IPS-18a (cell line): ENCODE data around the gene ACTG2.
"Not testable (repeated sequence)": the region's sequence is repeated elsewhere in the genome, so short reads cannot be mapped to it uniquely, and the experiment has no call there.

Experiments used
- H3K27ac ChIP-seq: one replicate; pipeline ENCODE4 v1.5.1; 2013; ENCODE audit warnings: low read length
- H3K27me3 ChIP-seq: one replicate; pipeline ENCODE4 v1.6.1; 2013; ENCODE audit warnings: mild to moderate bottlenecking, low read length; ENCODE audit not compliant: control insufficient read depth, insufficient read depth
- H3K36me3 ChIP-seq: one replicate; pipeline ENCODE4 v1.6.1; 2013; ENCODE audit warnings: low read depth, low read length; ENCODE audit not compliant: control insufficient read depth
- H3K4me1 ChIP-seq: one replicate; pipeline ENCODE4 v1.6.1; 2013; ENCODE audit warnings: low read depth, low read length; ENCODE audit not compliant: control insufficient read depth
- H3K4me3 ChIP-seq: one replicate; pipeline ENCODE4 v1.5.1; 2013; ENCODE audit warnings: low read length
- H3K9ac ChIP-seq: one replicate; pipeline ENCODE4 v1.6.1; 2013; ENCODE audit warnings: mild to moderate bottlenecking, low read length, moderate library complexity
- H3K9me3 ChIP-seq: one replicate; pipeline ENCODE4 v1.6.1; 2013; ENCODE audit warnings: low read depth, low read length; ENCODE audit not compliant: control insufficient read depth

The ACTG2 gene

DNA sequence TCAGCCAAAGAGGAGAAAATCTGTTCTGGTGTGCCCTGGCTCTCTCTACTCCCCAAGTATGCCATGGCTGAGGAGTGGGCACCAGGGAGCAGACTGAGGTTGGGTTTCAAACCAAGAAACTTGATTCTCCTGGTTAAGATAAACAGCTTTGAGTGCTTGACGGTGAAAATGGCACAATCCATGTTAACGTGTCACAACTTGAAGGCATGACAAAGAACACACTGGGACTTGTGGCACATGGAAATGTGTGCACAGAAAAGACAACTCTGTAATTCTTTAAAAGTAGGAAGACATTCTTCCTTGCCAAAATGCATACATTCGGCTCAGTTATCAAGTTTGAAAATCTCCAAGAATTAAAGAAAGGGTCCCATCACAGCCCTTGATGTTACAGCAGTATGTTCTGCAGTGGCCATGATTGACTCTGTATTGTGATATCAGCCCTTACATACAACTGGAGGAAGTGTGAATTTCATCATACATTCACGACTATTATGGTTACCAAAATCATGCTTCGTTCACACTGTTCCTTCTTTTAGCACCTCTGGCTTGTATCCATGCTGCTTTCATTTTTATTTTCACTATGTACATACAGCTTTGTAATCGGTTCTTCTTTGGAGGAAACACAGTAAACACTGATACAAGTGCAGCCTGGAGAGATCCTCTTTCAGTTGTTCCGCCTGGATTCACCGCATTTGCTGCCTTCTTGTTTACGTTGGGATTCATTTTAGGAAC lies 15.6 kb upstream of the ACTG2 start:
- Histone ChIP-seq H3K9ac (no peak overlapping the region), H3K27ac (no peak overlapping the region), H3K27me3 (no peaks in the 10 kb centered on the region), H3K9me3 (no peaks in the 10 kb centered on the region), H3K36me3 (no peaks in the 10 kb centered on the region), H3K4me1 (no peaks in the 10 kb centered on the region), H3K4me3 (no peak overlapping the region)

- H3K4me3 ChIP-seq, H3K27me3 ChIP-seq, H3K36me3 ChIP-seq, H3K27ac ChIP-seq, H3K4me1 ChIP-seq, H3K9me3 ChIP-seq, H3K9ac ChIP-seq: not testable (repeated sequence)
These were observed 14.8 kb upstream of the ACTG2 start for GRCh38 chr2:73877984-73878383.

DNA sequence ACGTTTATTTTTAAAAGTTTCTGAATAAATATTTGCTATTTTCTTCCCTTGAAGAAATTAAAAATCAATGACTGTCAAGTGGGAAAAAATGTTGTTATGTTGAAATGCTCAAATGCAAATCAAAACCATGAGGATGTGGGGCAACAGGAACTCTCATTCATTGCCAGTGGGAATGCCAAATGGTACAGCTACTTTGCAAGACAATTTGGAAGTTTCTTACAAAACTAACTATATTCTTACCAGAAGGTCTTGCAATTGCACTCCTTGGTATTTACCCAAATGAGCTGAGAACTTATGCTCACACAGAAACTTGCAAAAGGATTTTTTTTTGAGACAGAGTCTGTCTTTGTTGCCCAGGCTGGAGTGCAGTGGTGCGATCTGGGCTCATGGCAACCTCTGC lies 7.4 kb upstream of the ACTG2 start:
- no peaks in the 10 kb centered on the region for H3K36me3 ChIP-seq
- no peak overlapping the region for H3K9ac ChIP-seq
- no peak overlapping the region for H3K4me3 ChIP-seq
- no peaks in the 10 kb centered on the region for H3K9me3 ChIP-seq
- H3K4me1 ChIP-seq, result no peaks in the 10 kb centered on the region
- H3K27me3 ChIP-seq, result no peaks in the 10 kb centered on the region
- no peak overlapping the region for H3K27ac ChIP-seq

DNA sequence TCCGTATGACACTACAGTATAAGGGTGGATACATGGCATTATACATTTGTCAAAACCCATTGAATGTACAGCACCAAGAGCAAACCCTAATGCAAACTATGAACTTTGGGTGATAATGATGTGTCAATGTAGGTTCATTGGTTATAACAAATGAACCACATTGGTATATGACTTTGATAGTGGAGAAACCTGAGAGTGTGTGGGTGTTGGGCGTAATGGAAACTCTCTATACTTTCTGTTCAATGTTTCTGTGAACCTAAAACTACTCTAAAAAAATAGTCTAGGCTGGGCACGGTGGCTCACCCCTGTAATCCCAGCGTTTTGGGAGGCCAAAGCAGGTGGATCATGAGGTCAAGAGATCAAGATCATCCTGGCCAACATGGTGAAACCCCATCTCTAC lies 6.5 kb upstream of the ACTG2 start:
- H3K4me3 ChIP-seq, result no peak overlapping the region
- H3K27me3 ChIP-seq, result no peaks in the 10 kb centered on the region
- no peaks in the 10 kb centered on the region for H3K9me3 ChIP-seq
- H3K9ac ChIP-seq, result no peak overlapping the region
- no peaks in the 10 kb centered on the region for H3K36me3 ChIP-seq
- no peak overlapping the region for H3K27ac ChIP-seq
- no peaks in the 10 kb centered on the region for H3K4me1 ChIP-seq

- H3K36me3 ChIP-seq, H3K4me3 ChIP-seq, H3K9ac ChIP-seq, H3K27me3 ChIP-seq, H3K27ac ChIP-seq, H3K9me3 ChIP-seq, H3K4me1 ChIP-seq: not testable (repeated sequence)
These were observed 5.0 kb upstream of the ACTG2 start for GRCh38 chr2:73887596-73888353.

DNA sequence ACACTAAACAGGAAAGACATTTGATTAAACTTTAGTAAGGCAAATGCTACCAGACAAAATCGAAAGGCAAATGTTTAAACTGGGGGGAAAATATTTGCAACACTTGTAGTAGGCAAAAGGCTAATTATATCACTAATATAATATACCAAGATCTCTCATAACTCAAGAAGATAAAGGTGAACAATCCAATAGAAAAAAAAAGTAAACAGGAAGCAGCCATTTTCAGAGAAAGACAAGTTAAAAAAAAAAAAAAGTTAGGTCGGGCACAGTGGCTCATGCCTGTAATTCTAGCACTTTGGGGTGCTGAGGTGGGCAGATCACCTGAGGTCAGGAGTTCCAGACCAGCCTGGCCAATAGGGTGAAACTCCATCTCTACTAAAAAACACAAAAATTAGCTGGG lies 4.4 kb upstream of the ACTG2 start:
- Histone ChIP-seq H3K27ac (no peak overlapping the region), H3K36me3 (no peaks in the 10 kb centered on the region), H3K4me1 (no peaks in the 10 kb centered on the region), H3K9me3 (no peaks in the 10 kb centered on the region), H3K9ac (no peak overlapping the region), H3K4me3 (no peak overlapping the region), H3K27me3 (no peaks in the 10 kb centered on the region)

- H3K9ac ChIP-seq, result no peak overlapping the region
- no peaks in the 10 kb centered on the region for H3K27me3 ChIP-seq
- no peak overlapping the region for H3K27ac ChIP-seq
- no peaks in the 10 kb centered on the region for H3K9me3 ChIP-seq
- H3K36me3 ChIP-seq, result no peaks in the 10 kb centered on the region
- no peak overlapping the region for H3K4me3 ChIP-seq
- no peaks in the 10 kb centered on the region for H3K4me1 ChIP-seq
These were observed 3.6 kb upstream of the ACTG2 start for GRCh38 chr2:73889206-73889605.

DNA sequence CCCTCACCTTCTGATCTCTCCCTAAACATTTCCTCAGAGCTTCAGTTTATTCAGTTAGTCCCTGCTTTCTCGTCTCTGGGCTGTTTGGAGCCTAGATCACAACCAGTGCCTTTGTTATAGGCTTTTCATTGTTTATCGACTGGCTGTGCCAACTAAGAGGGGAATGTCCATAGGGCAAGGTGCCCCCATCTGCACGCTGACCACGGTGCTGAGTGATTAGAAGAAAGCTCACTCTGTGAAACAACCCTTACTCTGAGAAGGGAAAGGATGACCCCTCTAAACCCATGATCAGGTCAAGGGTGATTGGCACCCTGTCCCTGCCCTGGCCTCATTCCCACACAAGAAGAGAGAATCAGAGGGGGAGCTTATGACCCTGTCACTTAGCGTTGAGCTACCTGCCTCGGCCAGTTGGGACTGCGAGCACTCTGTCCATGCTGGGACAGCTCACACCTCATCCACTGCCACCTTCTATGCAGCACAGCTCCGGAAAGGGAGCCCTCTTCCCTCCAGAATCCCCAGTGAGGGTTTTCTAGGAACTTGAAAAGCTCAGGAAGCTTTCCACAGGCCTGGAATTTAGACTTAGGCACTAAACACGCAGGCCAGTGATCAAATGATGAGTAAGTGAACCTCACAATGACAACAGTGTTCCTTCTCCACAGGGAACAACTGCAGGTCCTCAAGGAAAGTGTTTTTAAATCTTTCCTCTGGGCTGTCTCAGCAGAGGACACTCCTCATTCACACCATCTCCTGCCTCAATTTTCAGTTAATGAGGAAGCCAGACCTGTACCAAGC lies 2.3 kb upstream of the ACTG2 start:
- no peaks in the 10 kb centered on the region for H3K4me1 ChIP-seq
- H3K9ac ChIP-seq, result no peak overlapping the region
- H3K9me3 ChIP-seq, result no peaks in the 10 kb centered on the region
- no peak overlapping the region for H3K27ac ChIP-seq
- H3K27me3 ChIP-seq, result no peaks in the 10 kb centered on the region
- no peak overlapping the region for H3K4me3 ChIP-seq
- H3K36me3 ChIP-seq, result no peaks in the 10 kb centered on the region

DNA sequence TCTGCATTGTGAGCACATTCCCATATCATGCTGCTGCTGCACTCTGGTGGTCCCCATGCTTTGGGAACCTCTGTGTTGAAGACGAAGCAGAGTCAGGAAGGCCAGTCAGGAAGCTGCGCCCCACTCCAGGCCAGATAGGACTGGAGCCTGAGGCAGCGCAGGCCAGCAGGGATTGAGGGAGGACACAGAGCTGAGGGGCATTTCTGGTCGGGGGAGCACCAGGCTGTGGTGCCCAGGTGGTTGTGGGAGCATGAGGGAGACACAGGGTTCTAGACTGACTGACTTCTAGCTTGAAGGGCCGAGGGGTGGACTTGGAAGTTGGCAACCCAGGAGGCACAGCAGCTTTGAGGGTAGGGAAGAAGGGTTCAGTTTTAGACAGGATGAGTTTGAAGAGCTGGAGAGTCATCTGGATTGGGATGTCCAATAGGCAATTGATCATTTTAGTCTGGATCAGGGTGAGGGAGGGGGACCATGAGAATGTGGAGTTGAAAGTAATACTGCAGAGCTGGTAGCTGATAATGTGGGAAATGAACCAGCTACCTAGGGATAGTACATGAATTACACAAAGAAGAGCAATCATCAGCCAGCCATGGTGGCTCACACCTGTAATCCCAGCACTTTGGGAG lies 1.4 kb upstream of the ACTG2 start:
- no peaks in the 10 kb centered on the region for H3K9me3 ChIP-seq
- H3K9ac ChIP-seq, result no peak overlapping the region
- no peaks in the 10 kb centered on the region for H3K4me1 ChIP-seq
- no peak overlapping the region for H3K4me3 ChIP-seq
- H3K27ac ChIP-seq, result no peak overlapping the region
- H3K27me3 ChIP-seq, result no peaks in the 10 kb centered on the region
- H3K36me3 ChIP-seq, result no peaks in the 10 kb centered on the region

DNA sequence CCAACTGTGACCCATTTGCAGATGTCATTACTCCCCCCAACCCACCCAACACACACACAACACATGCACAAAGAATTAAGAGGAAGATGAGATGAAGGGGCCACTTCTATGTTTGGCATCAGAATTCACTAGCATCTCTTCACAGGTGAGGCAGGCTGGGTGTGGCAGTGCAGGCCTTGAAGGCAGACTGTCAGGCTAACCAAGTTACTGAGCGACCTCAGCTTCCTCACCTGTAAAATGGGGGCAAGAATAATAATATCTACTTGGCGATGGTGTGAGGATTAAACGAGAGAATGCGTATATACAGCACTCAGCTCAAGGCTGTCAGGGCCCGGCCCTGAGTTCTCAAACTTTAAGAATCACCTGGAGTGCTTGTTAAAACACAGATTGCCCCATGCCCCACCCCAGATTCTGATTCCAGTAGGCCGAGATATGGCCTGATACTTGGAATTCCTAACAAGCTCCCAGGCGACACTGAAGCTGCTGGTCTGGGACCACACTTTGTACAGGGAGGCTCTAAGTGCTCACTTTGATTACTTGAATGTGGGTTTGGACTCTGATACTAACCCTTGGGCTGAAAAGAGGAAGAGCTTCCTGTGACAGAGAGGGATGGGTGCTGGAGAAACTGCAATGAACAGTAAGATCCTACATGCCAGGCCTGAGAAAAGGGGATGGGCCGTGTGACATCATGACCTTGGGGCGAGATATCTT lies 1.1 kb downstream of the ACTG2 start:
- H3K9ac ChIP-seq, result no peak overlapping the region

DNA sequence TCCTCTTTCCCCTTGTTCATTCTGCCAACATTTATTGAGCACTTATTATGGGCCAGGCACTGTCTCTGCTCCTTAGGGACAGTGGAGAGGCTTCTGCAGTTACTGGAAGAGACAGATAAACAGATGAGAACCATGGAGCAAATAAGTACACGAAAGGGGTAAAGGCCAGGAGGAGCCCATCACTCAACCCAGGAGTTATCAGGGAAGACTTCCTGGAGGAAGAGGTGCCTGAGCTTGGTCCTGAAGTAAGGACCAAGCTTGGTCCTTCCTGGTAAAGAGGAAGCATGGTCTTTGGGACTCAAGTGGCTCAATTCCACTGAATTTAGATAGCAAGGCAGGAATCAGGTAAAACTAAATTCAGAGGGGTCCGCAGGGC lies 1.7 kb downstream of the ACTG2 start:
- H3K36me3 ChIP-seq, result no peaks in the 10 kb centered on the region
- no peak overlapping the region for H3K27ac ChIP-seq
- H3K4me1 ChIP-seq, result no peaks in the 10 kb centered on the region
- no peaks in the 10 kb centered on the region for H3K27me3 ChIP-seq
- H3K9me3 ChIP-seq, result no peaks in the 10 kb centered on the region
- H3K9ac ChIP-seq, result no peak overlapping the region
- H3K4me3 ChIP-seq, result no peak overlapping the region

More for the DNA sequence above, 1.1 kb downstream of the ACTG2 start:
- Histone ChIP-seq H3K27ac (no peak overlapping the region), H3K9me3 (no peaks in the 10 kb centered on the region), H3K36me3 (no peaks in the 10 kb centered on the region), H3K27me3 (no peaks in the 10 kb centered on the region), H3K4me1 (no peaks in the 10 kb centered on the region), H3K4me3 (no peak overlapping the region)
